Type B pancreatic cell (in vitro differentiated cells): ENCODE data around the gene FAM187B. TPM values are rescaled to one million over a fixed set of nuclear protein-coding genes. Genes with fewer than 3 reads are reported as not detected.

Experiments
- DNase-seq: peaks from one replicate; pipeline ENCODE4 v3.0.0; 2021; ENCODE audit warnings: mixed read lengths; ENCODE audit not compliant: unreplicated experiment; ENCODE audit errors: extremely low spot score
- H3K27ac Mint-ChIP-seq: 2 replicates; pipeline ENCODE4 v1.8.0; 2021; ENCODE audit warnings: mild to moderate bottlenecking, mixed read lengths
- H3K27me3 Mint-ChIP-seq: 2 replicates; pipeline ENCODE4 v1.8.0; 2021; ENCODE audit warnings: mixed read lengths
- H3K36me3 Mint-ChIP-seq: 2 replicates; pipeline ENCODE4 v1.8.0; 2021; ENCODE audit warnings: mixed read lengths
- H3K4me1 Mint-ChIP-seq: one replicate; pipeline ENCODE4 v1.8.0; 2021; ENCODE audit warnings: mixed read lengths; ENCODE audit not compliant: unreplicated experiment
- H3K4me3 Mint-ChIP-seq: 2 replicates; pipeline ENCODE4 v1.8.0; 2021; ENCODE audit warnings: mild to moderate bottlenecking, mixed read lengths
- H3K9me3 Mint-ChIP-seq: 2 replicates; pipeline ENCODE4 v1.8.0; 2021; ENCODE audit warnings: mixed read lengths
- CTCF ChIP-seq: fragments of 200-600 bp; sonication (generic); conservative IDR thresholded peaks from 2 replicates; pipeline ENCODE4 v1.5.0; 2021; ENCODE audit warnings: antibody characterized with exemption, mild to moderate bottlenecking
- total RNA-seq: library from RNA; stranded (reverse); gene quantifications from 2 replicates; pipeline ENCODE4 v1.2.1, GENCODE V29; 2021; ENCODE audit warnings: low replicate concordance

Gene FAM187B
- total RNA-seq, 1 donor from 2014 or later, result not detected

DNA sequence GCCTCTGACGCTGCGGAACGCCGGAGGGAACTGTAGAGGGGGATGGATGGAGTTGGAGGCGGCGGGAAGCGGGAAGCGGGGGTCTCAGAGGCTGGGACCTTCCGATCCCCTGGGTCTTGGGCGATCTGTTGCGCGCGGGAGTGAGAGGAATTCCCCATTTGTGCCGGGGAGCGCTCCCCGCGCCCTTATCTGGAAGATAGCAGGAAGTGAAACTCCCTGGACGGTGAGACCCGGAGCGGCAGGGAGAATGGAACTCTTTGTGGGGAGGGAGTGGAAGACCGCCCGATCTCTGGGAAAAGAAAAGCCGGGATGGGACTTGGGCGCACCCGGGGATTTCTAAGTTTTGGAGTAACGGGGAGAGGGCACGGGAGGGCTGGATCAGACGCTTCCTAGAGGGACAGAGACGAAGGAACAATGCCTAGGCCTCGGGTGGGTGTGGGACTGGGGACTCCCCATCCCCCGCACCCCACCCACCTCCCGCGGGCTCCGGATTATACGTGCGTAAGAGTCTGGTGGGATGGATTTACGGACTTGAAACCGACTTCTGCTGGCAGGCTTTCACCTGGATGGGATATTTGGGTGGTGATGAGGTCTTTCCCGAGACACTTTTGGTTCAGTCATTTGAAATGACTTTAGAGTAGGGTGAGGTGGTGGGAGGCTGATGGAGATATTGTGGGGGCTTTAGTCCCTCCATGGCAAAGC is 20.8 kb upstream of the FAM187B start:
- no peak for TF ChIP-seq CTCF
- DNase-seq, result peak; percentile 64
- H3K4me3 Mint-ChIP-seq, result peak overlapping the region; percentile 97
- peaks cover 13% of the 10 kb centered on the region for H3K4me1 Mint-ChIP-seq
- peak overlapping the region; percentile 98 for H3K27ac Mint-ChIP-seq
- H3K9me3 Mint-ChIP-seq, result no peaks in the 10 kb centered on the region
- no peaks in the 10 kb centered on the region for H3K36me3 Mint-ChIP-seq
- H3K27me3 Mint-ChIP-seq, result peaks cover 55% of the 10 kb centered on the region

- H3K4me3 Mint-ChIP-seq, result peak within 1 kb of the TSS; percentile 97
- H3K27me3 Mint-ChIP-seq, result peaks cover 58% of the 10 kb centered on the region
- no peak for TF ChIP-seq CTCF
- H3K4me1 Mint-ChIP-seq, result peaks cover 13% of the 10 kb centered on the region
- no peaks in the 10 kb centered on the region for H3K36me3 Mint-ChIP-seq
- no peaks in the 10 kb centered on the region for H3K9me3 Mint-ChIP-seq
- peak; percentile 88 for DNase-seq
- H3K27ac Mint-ChIP-seq, result peak within 1 kb of the TSS; percentile 98
Observed at GRCh38 chr19:35248310-35249145, 20.0 kb upstream of the FAM187B start, which contains the start of gene LSR. LSR (plus strand) TSS chr19:35249002; CDS start chr19:35249023, 21 bp downstream.

DNA sequence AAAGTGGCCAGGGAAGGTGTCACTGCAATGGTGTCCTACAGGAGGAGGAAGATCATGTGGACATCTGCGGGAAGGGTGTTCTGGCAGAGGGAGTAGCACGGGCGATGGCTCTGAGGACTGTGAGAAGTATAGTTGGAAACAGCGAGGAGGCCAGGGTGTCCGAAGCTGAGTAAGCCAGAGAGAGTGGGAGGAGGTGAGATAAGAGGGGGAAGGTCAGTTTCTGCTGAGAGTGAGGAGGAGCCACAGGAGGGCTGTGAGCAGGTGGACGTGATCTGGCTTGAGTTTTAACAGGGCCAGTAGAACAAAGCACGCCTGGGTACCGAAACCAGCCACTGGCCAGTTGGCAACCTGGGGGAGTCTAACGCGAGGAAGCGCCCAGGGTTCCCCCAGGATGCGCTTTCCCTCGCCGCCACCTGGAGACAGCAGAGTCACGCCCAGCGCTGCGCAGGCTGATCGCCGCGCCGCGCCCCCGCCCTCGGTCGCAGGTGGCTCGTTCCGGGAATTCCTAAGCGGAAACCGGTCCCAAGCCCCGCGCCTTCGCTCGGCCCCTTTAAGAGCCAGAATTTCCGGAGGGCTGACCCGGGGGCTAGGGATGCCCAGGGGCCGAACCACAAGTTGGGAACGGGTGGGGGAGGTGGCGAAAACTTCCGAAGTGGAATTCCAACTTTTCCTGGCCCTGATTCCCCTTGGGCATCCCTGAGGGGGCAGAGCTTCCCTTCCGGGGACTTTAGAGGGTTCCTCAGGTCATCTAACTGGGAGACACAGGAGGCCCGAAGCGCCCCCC is 19.2 kb upstream of the FAM187B start:
- H3K4me3 Mint-ChIP-seq, result peak overlapping the region; percentile 97
- no peaks in the 10 kb centered on the region for H3K9me3 Mint-ChIP-seq
- peak overlapping the region; percentile 98 for H3K27ac Mint-ChIP-seq
- peak; percentile 59 for TF ChIP-seq CTCF
- H3K36me3 Mint-ChIP-seq, result no peaks in the 10 kb centered on the region
- peak; percentile 88 for DNase-seq
- peaks cover 65% of the 10 kb centered on the region for H3K27me3 Mint-ChIP-seq
- peaks cover 13% of the 10 kb centered on the region for H3K4me1 Mint-ChIP-seq

DNA sequence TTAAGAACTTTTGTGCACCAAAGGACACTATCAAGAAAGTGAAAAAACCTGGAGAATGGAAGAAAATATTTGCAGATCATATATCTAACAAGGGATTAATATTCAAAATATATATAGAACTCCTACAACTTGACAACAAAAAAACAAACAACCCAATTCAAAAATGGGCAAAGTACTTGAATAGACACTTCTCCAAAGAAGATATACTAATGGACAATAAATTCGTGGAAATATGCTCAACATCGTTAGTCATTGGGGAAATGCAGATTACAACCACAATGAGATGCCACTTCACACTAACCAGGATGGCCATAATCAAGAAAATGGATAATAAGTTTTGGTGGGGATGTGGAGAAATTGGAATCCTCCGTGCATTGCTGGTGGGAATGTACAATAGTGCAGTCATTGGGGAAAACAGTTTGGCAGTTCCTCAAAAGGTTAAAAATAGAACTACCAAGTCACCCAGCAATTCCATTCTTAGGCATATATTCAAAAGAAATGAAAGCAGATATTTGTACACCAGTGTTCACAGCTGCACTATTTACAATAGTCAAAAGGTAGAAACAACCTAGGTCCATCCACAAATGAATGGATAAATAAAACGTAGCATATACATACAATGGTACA is 18.0 kb upstream of the FAM187B start:
- H3K4me3 Mint-ChIP-seq, result peak overlapping the region; percentile 61
- TF ChIP-seq CTCF, result no peak

GRCh38 chr19:35241417-35241816 is 12.9 kb upstream of the FAM187B start:
- H3K36me3 Mint-ChIP-seq, result no peaks in the 10 kb centered on the region
- peaks cover 33% of the 10 kb centered on the region for H3K27me3 Mint-ChIP-seq
- TF ChIP-seq CTCF, result no peak
- no peaks in the 10 kb centered on the region for H3K4me1 Mint-ChIP-seq
- no peak overlapping the region for H3K27ac Mint-ChIP-seq
- H3K4me3 Mint-ChIP-seq, result no peak overlapping the region
- no peaks in the 10 kb centered on the region for H3K9me3 Mint-ChIP-seq
- no peak for DNase-seq

More for the DNA sequence above, 18.0 kb upstream of the FAM187B start:
- Mint-ChIP-seq H3K27me3 (peaks cover 65% of the 10 kb centered on the region), H3K9me3 (no peaks in the 10 kb centered on the region), H3K36me3 (no peaks in the 10 kb centered on the region), H3K4me1 (peaks cover 13% of the 10 kb centered on the region), H3K27ac (peak overlapping the region; percentile 98)
- DNase-seq, result no peak
